Endothelial cell of hepatic sinusoid (primary cell): Measurements from ENCODE around the gene SMCHD1.
"Not testable (repeated sequence)": the region's sequence is repeated elsewhere in the genome, so short reads cannot be mapped to it uniquely, and the experiment has no call there.

Source experiments
- in situ Hi-C: cut with HindIII; loops from 2 replicates; pipeline ENCODE4 v1.10.0; 2017; ENCODE audit warnings: low sequenced_read_pairs

SMCHD1 gene

GRCh38 chr18:2656981-2657512 lies 1.5 kb downstream of the SMCHD1 start:
- in situ Hi-C loops: loop anchor here (5.0 kb wide), 1 partner anchor 50 kb away; no protein-coding TSS in a partner anchor

DNA sequence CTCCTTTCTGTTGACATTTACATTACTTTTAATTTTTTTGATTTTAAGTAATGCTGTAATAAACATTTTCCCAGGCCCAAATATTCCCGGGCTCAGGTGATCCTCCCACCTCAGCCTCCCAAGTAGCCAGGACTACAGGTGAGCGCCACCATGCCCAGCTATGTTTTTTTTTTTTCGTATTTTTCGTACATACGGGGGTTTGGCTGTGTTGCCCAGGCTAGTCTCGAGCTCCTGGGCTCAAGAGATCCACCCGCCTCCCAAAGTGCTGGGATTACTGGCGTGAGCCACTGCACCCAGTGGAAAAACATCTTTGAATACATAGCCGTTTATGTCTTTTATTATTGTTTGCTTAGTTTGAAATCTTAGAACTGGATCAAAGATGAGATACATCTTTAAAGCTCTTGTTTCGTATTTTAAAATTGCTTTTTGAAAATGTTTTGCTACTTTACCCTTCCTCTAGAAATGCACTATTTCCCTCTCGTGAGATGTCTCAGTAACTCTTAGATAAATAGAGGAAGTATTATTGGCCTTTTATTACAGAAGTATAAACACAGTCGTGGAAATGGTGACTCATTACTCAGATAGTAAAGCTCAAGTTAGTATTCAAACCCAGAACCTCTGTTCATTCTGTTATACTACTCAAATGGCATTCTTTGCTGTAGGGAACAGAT lies 2.4 kb downstream of the SMCHD1 start:
- in situ Hi-C loops: loop anchor here (5.0 kb wide), 1 partner anchor 51 kb away; no protein-coding TSS in a partner anchor

DNA sequence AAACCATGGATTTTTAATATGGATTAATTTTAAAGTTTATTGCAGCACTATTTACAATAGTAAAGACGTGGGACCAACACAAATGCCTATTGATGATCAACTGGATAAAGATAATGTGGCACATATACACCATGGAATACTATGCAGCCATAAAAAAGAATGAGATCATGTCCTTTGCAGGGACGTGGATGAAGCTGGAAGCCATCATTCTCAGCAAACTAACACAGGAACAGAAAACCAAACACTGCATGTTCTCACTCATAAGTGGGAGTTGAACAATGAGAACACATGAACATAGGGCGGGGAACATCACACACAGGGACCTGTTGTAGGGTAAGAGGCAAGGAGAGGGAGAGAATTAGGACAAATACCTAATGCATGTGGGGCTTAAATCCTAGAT lies 5.3 kb downstream of the SMCHD1 start:
- in situ Hi-C loops: not testable (repeated sequence)

GRCh38 chr18:2662288-2662687 lies 6.8 kb downstream of the SMCHD1 start:
- in situ Hi-C loops: not testable (repeated sequence)

GRCh38 chr18:2662990-2663389 lies 7.5 kb downstream of the SMCHD1 start:
- in situ Hi-C loops: no loop called here

GRCh38 chr18:2672410-2672809 lies 16.9 kb downstream of the SMCHD1 start:
- in situ Hi-C loops: no loop called here

- in situ Hi-C loops: no loop called here
Measured at GRCh38 chr18:2672872-2673271, 17.3 kb downstream of the SMCHD1 start.

- in situ Hi-C loops: not testable (repeated sequence)
Measured at GRCh38 chr18:2678933-2679332, 23.4 kb downstream of the SMCHD1 start.

DNA sequence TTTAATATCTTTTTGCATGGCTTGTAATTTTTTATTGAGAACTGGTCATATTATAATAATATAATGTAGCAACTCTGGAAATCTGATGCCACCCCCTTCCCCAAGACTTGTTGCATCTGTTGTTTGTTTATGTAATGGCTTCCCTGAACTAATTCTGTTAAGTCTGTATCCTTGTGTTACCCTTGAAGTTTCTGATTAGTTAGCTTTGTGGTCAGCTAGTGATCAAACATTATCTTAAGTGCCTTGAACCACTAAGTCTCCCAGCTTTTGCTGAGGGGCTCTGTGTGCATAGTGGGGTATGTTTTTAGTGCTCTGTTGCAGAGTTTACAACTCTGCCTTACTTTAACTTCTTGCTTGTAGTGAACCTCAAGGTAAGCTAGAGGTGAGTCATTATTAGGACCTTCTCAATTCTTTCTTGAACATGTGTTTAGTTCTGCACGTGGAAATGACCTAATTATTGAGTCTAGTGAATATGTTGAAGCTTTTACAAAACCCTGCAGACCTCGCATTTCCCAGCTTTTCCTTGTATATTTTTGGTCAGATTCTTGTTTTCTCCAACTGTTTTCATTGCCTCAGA lies 24.8 kb downstream of the SMCHD1 start:
- in situ Hi-C loops: no loop called here

DNA sequence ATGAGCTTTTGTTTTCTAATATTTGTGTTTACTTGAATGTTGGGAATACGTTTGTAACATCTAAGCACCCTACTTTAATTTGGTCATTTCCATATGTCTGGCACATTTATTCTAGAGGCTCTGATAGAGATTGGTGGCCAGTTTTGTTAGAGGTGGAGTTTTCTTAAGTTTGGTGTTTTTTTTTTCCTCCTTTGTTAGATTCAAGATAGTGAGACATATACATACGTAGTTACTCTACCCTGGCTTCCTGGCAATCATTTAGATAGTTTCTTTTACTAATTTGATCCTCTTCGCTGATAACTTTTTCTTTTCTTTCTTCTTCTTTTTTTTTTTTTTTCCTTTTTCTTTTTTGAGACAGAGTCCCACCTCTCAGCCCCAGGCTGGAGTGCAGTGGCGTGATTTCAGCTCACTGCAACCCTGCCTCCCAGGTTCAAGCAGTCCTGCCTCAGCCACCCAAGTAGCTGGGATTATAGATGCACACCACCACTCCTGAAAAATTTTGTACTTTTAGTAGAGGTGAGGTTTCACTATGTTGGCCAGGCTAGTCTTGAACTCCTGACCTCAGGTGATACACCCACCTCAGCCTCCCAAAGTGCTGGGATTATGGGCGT lies 26.6 kb downstream of the SMCHD1 start:
- in situ Hi-C loops: no loop called here

GRCh38 chr18:2683055-2683454 lies 27.5 kb downstream of the SMCHD1 start:
- in situ Hi-C loops: no loop called here

GRCh38 chr18:2686349-2686968 lies 30.9 kb downstream of the SMCHD1 start:
- in situ Hi-C loops: no loop called here

- in situ Hi-C loops: no loop called here
Measured at GRCh38 chr18:2687390-2688001, 32.0 kb downstream of the SMCHD1 start.

DNA sequence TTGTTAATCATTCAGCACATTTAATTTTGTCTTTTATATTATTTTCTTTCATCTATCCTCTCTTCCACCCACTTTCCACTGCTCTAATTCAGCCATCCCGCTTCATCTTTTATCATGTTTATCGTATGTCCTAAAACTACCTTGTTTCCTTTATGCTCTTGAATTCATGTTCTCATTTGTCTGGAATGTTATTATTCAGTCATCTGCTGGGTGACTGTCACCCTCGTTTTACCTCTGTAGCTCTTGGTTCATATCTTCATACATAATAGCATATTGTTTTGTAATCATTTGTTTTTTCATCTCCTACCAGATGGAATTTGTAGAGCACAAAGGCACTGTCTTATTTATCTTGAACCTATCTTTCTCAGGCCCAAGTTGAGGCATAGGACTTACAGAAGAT lies 37.0 kb downstream of the SMCHD1 start:
- in situ Hi-C loops: no loop called here

DNA sequence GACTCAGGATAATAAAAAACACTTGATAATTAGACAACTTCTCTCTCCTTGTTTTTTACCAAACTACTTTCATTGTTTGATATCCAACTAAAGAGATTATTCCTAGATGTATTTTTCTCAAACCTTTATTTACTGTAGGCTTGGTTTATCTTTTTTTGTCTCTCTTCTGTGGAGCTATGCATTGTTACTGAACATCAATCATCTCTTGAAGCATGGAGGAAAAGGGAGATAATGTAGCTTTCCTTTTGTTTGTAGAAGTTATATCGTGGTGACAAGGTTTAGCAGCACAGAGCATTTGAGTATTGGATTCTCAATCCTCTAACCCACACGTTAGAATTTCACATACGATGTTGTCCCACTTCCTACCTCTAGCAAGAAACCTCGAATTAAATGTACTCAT lies 41.7 kb downstream of the SMCHD1 start:
- in situ Hi-C loops: no loop called here

GRCh38 chr18:2699001-2699400 lies 43.5 kb downstream of the SMCHD1 start:
- in situ Hi-C loops: no loop called here

- in situ Hi-C loops: no loop called here
Measured at GRCh38 chr18:2704541-2704940, 49.0 kb downstream of the SMCHD1 start.

GRCh38 chr18:2706903-2707302 lies 51.4 kb downstream of the SMCHD1 start:
- in situ Hi-C loops: no loop called here

GRCh38 chr18:2707551-2708168 lies 52.1 kb downstream of the SMCHD1 start:
- in situ Hi-C loops: no loop called here

- in situ Hi-C loops: no loop called here
Measured at GRCh38 chr18:2709316-2709715, 53.8 kb downstream of the SMCHD1 start.

DNA sequence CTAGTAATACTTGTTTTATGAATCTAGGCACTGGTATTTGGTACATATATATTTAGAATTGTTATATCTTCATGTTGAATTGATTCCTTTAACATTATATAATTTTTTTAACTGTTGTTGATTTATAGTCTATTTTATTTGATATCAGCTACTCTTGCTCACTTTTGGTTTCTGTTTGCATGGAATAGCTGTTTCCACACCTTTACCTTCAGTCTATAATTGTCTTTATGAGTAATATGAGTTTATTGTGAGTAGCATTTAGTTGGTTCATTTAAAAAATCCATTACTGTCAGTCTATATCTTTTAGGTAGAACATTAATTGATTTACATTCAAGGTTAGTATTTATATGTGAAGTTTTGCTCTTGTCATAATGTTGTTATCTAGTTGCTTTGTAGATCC lies 58.6 kb downstream of the SMCHD1 start:
- in situ Hi-C loops: no loop called here
